GM10847 (cell line): ENCODE measurements around the gene RHOBTB1.

Experiments used
- POLR2A ChIP-seq: IDR thresholded peaks from 2 replicates; pipeline ENCODE4 v1.6.1; 2011; ENCODE audit not compliant: insufficient read length; ENCODE audit errors: extremely low read depth

Gene RHOBTB1

GRCh38 chr10:60827791-60828488 lies 116.0 kb downstream of the RHOBTB1 start:
- TF ChIP-seq POLR2A, result no peak

- TF ChIP-seq POLR2A, result no peak
Measured at GRCh38 chr10:60825520-60825919, 118.5 kb downstream of the RHOBTB1 start.

- no peak for TF ChIP-seq POLR2A
Measured at GRCh38 chr10:60823324-60823723, 120.7 kb downstream of the RHOBTB1 start.

- TF ChIP-seq POLR2A, result no peak
Measured at GRCh38 chr10:60822809-60823208, 121.2 kb downstream of the RHOBTB1 start.

- TF ChIP-seq POLR2A, result no peak
Measured at GRCh38 chr10:60821656-60822055, 122.3 kb downstream of the RHOBTB1 start.

- TF ChIP-seq POLR2A, result no peak
Measured at GRCh38 chr10:60820093-60820754, 123.8 kb downstream of the RHOBTB1 start.
